H1 (cell line): ENCODE results near the gene P2RY8. TPM values are rescaled to one million over a fixed set of nuclear protein-coding genes. Genes with fewer than 3 reads are reported as not detected.

Experiments
- BACH1 ChIP-seq: IDR thresholded peaks from 2 replicates; pipeline ENCODE4 v1.6.1; 2012; ENCODE audit warnings: low read length, improper control_type of control experiment
- CREB1 ChIP-seq: IDR thresholded peaks from 2 replicates; pipeline ENCODE4 v1.6.1; 2012; ENCODE audit warnings: inconsistent platforms
- EZH2 ChIP-seq: fragments of 200-600 bp; sonication (generic); IDR thresholded peaks from 2 replicates; pipeline ENCODE4 v1.7.1; 2012; ENCODE audit warnings: low read depth, mild to moderate bottlenecking, moderate library complexity, low read length, inconsistent platforms; ENCODE audit not compliant: severe bottlenecking
- FOSL1 ChIP-seq: IDR thresholded peaks from 2 replicates; pipeline ENCODE4 v1.6.1; 2011; ENCODE audit warnings: mild to moderate bottlenecking, low read depth, low read length, moderate library complexity; ENCODE audit not compliant: insufficient read depth
- NRF1 ChIP-seq: IDR thresholded peaks from 2 replicates; pipeline ENCODE4 v1.6.1; 2011; ENCODE audit warnings: mild to moderate bottlenecking, low read depth, low read length, improper control_type of control experiment
- RFX5 ChIP-seq: IDR thresholded peaks from 2 replicates; pipeline ENCODE4 v1.6.1; 2011; ENCODE audit warnings: low read depth, low read length, improper control_type of control experiment, borderline replicate concordance
- RNF2 ChIP-seq: fragments of 200-900, 300-1000 bp; sonication (generic); IDR thresholded peaks from 2 replicates; pipeline ENCODE4 v1.7.1; 2016; ENCODE audit warnings: borderline replicate concordance, low read depth, mild to moderate bottlenecking, antibody characterized with exemption, low read length; ENCODE audit not compliant: poor library complexity, severe bottlenecking; ENCODE audit errors: missing control alignments
- SAP30 ChIP-seq: fragments of 300-600 bp; sonication (generic); IDR thresholded peaks from 2 replicates; pipeline ENCODE4 v1.7.1; 2012; ENCODE audit warnings: low read length, moderate library complexity, mild to moderate bottlenecking, inconsistent platforms; ENCODE audit not compliant: insufficient read depth, insufficient replicate concordance
- SRF ChIP-seq: IDR thresholded peaks from 2 replicates; pipeline ENCODE4 v1.6.1; 2011; ENCODE audit warnings: mild to moderate bottlenecking, low read depth, low read length, moderate library complexity
- TAF1 ChIP-seq: IDR thresholded peaks from 2 replicates; pipeline ENCODE4 v1.6.1; 2011; ENCODE audit warnings: mild to moderate bottlenecking, low read depth, low read length
- TCF12 ChIP-seq: IDR thresholded peaks from 2 replicates; pipeline ENCODE4 v1.6.1; 2011; ENCODE audit warnings: low read depth, mild to moderate bottlenecking, low read length
- TEAD4 ChIP-seq: IDR thresholded peaks from 2 replicates; pipeline ENCODE4 v1.6.1; 2012; ENCODE audit warnings: low read depth, low read length, inconsistent platforms, mixed read lengths
- polyA plus RNA-seq, 7 experiments: library from polyadenylated mRNA; depleted of rRNA in 3 of 7; stranded (reverse) in 5 of 7; unstranded in 2 of 7; fragments of >200 nt in 5 of 7; fragments of 200-250 nt in 2 of 7; gene quantifications; 1 replicate in 5 of 7; 2 replicates in 1 of 7; 4 replicates in 1 of 7; pipeline versions ENCODE4 v1.2.1 to v1.2.3, GENCODE V29; 2011 to 2013; ENCODE audit warnings: missing spikeins in 2 of 7, mixed read lengths in 2 of 7
- total RNA-seq: library from RNA; stranded (reverse); fragmentation: NEBNext Ultra II Directional; extraction: Animal tissue kit (Norgen Biotek cat#: 25700); gene quantifications from 2 replicates; pipeline ENCODE4 v1.2.1, GENCODE V29; 2021
- TF ChIP-seq, protein P1 (sequence below): fragments of 300-600 bp; sonication (generic); IDR thresholded peaks from 2 replicates; pipeline ENCODE4 v1.7.1; 2012; ENCODE audit warnings: low read length, moderate library complexity, mild to moderate bottlenecking, inconsistent platforms; ENCODE audit not compliant: insufficient replicate concordance

Gene P2RY8
- total and polyA plus RNA-seq, 2 of the 8 experiments (the other 6 are each of a cell fraction or from before 2014, with no cell fraction given): 0.09 to 0.15 TPM

- TF ChIP-seq, protein P1, sequence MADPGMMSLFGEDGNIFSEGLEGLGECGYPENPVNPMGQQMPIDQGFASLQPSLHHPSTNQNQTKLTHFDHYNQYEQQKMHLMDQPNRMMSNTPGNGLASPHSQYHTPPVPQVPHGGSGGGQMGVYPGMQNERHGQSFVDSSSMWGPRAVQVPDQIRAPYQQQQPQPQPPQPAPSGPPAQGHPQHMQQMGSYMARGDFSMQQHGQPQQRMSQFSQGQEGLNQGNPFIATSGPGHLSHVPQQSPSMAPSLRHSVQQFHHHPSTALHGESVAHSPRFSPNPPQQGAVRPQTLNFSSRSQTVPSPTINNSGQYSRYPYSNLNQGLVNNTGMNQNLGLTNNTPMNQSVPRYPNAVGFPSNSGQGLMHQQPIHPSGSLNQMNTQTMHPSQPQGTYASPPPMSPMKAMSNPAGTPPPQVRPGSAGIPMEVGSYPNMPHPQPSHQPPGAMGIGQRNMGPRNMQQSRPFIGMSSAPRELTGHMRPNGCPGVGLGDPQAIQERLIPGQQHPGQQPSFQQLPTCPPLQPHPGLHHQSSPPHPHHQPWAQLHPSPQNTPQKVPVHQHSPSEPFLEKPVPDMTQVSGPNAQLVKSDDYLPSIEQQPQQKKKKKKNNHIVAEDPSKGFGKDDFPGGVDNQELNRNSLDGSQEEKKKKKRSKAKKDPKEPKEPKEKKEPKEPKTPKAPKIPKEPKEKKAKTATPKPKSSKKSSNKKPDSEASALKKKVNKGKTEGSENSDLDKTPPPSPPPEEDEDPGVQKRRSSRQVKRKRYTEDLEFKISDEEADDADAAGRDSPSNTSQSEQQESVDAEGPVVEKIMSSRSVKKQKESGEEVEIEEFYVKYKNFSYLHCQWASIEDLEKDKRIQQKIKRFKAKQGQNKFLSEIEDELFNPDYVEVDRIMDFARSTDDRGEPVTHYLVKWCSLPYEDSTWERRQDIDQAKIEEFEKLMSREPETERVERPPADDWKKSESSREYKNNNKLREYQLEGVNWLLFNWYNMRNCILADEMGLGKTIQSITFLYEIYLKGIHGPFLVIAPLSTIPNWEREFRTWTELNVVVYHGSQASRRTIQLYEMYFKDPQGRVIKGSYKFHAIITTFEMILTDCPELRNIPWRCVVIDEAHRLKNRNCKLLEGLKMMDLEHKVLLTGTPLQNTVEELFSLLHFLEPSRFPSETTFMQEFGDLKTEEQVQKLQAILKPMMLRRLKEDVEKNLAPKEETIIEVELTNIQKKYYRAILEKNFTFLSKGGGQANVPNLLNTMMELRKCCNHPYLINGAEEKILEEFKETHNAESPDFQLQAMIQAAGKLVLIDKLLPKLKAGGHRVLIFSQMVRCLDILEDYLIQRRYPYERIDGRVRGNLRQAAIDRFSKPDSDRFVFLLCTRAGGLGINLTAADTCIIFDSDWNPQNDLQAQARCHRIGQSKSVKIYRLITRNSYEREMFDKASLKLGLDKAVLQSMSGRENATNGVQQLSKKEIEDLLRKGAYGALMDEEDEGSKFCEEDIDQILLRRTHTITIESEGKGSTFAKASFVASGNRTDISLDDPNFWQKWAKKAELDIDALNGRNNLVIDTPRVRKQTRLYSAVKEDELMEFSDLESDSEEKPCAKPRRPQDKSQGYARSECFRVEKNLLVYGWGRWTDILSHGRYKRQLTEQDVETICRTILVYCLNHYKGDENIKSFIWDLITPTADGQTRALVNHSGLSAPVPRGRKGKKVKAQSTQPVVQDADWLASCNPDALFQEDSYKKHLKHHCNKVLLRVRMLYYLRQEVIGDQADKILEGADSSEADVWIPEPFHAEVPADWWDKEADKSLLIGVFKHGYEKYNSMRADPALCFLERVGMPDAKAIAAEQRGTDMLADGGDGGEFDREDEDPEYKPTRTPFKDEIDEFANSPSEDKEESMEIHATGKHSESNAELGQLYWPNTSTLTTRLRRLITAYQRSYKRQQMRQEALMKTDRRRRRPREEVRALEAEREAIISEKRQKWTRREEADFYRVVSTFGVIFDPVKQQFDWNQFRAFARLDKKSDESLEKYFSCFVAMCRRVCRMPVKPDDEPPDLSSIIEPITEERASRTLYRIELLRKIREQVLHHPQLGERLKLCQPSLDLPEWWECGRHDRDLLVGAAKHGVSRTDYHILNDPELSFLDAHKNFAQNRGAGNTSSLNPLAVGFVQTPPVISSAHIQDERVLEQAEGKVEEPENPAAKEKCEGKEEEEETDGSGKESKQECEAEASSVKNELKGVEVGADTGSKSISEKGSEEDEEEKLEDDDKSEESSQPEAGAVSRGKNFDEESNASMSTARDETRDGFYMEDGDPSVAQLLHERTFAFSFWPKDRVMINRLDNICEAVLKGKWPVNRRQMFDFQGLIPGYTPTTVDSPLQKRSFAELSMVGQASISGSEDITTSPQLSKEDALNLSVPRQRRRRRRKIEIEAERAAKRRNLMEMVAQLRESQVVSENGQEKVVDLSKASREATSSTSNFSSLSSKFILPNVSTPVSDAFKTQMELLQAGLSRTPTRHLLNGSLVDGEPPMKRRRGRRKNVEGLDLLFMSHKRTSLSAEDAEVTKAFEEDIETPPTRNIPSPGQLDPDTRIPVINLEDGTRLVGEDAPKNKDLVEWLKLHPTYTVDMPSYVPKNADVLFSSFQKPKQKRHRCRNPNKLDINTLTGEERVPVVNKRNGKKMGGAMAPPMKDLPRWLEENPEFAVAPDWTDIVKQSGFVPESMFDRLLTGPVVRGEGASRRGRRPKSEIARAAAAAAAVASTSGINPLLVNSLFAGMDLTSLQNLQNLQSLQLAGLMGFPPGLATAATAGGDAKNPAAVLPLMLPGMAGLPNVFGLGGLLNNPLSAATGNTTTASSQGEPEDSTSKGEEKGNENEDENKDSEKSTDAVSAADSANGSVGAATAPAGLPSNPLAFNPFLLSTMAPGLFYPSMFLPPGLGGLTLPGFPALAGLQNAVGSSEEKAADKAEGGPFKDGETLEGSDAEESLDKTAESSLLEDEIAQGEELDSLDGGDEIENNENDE: no peak
- no peak for TF ChIP-seq TEAD4
- TF ChIP-seq RFX5: no peak
- no peak for TF ChIP-seq SAP30
- TF ChIP-seq EZH2: no peak
- TF ChIP-seq RNF2: no peak
- TF ChIP-seq SRF: no peak
- no peak for TF ChIP-seq BACH1
- TF ChIP-seq FOSL1: no peak
- no peak for TF ChIP-seq TAF1
- TF ChIP-seq NRF1: no peak
- TF ChIP-seq CREB1: no peak
- no peak for TF ChIP-seq TCF12
Measured at GRCh38 chrX:1484638-1485019, 52.4 kb downstream of the P2RY8 start (continued).
